Activated naive CD8-positive, alpha-beta T cell treated with anti-CD3 and anti-CD28 coated beads, Interleukin-2, amount 50 U/mL, for 16 hours (primary cell): Measurements from ENCODE around the gene ADAMTS3.

Experiments used
- DNase-seq: peaks from one replicate; pipeline ENCODE4 v3.0.0-alpha.2; 2020; ENCODE audit warnings: low read depth, low spot score

Gene ADAMTS3

DNA sequence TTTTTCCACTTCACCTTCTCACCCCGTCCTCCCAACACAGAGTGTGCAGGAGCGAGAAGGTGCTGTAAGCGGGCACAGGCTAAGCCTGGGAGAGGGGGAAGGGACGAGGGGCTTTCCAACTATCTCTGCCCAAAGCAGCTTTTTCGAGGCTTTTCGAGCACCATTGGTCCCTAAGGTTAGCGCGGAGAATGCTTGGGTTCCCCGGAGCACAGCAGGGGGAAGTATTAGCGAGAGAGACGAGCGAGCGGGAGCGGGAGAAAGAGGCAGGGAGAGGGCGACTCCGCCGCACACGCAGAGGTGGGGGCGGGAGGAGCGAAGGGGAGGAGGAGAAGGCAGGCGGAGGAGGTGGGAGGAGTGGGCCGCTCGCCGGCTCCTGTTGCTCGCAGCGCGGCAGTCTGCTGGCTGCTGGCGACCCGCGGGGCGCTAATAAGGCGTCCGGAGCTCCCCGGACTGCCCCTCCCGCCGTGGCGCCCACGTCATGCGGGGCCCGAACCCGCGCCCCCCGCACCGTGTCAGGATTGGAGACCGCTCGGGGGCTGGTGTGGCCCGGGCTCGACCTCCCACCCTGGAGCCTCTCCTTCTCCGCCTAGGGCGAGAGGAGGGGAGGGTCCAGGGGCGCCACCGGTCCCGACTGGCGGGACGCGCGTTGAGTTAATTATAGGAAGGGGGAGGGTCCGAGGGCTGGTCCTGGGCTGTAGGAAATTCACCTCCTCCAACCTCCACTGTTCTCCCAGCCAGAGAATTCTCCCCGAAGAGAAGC, at the start of gene ADAMTS3:
Gene ADAMTS3, minus strand, starts transcription at position 263 of the 760 bp plus-strand sequence. CDS start 459 bp downstream, outside the sequence.
- no peak for DNase-seq

DNA sequence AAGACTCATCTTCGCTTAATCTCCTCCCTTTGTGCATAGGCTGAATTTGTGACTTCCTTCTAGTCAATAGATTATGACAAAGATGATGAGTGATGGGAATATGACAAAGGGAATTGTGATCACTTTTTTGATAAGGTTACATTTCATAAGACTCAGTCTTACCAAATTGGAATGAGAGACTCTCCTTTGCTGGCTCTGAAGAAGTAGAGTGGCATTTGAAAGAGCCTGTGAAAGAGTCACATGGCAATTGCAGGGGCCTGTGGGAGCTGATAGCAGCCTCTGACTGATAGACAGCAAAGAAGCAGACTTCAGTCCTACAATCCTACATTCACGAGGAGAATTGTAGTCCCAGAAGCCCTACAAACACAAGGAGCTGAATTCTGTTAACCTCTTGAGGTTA, 44.9 kb upstream of the ADAMTS3 start:
- no peak for DNase-seq

DNA sequence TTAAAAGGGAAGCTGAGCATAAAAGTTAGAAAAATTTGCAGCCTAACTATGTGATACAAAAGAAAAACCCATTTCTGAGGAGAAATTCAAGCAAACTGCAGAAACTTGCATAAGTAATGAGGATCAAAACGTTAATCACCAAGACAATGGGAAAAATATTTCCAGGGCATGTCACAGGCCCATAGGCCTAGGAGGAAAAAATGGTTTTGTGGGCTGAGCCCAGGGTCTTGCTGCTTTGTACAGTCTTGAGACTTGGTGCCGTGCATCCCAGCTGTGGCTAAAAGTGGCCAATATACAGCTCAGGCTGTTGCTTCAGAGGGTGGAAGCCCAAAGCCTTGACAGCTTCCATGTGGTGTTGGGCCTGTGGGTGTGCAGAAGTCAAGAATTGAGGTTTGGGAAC, 37.7 kb upstream of the ADAMTS3 start:
- DNase-seq: no peak

DNA sequence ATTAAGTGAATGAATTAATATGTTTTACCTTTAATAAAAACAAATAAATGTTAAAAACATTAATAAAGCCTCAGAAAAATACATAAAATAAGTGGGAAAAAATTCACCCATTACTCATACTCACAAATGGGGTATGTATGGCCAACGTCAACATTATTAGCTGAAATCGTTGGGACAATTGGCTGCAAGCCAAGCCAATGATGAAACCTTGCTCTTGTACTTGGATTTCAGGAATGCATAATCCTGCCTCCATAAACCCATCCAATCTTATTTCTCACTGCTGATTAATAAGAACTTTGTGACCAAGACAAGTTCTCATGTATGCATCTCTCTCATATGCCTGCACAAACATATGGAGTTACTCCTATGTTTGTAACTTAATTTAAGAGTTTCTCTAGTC, 35.3 kb upstream of the ADAMTS3 start:
- no peak for DNase-seq

DNA sequence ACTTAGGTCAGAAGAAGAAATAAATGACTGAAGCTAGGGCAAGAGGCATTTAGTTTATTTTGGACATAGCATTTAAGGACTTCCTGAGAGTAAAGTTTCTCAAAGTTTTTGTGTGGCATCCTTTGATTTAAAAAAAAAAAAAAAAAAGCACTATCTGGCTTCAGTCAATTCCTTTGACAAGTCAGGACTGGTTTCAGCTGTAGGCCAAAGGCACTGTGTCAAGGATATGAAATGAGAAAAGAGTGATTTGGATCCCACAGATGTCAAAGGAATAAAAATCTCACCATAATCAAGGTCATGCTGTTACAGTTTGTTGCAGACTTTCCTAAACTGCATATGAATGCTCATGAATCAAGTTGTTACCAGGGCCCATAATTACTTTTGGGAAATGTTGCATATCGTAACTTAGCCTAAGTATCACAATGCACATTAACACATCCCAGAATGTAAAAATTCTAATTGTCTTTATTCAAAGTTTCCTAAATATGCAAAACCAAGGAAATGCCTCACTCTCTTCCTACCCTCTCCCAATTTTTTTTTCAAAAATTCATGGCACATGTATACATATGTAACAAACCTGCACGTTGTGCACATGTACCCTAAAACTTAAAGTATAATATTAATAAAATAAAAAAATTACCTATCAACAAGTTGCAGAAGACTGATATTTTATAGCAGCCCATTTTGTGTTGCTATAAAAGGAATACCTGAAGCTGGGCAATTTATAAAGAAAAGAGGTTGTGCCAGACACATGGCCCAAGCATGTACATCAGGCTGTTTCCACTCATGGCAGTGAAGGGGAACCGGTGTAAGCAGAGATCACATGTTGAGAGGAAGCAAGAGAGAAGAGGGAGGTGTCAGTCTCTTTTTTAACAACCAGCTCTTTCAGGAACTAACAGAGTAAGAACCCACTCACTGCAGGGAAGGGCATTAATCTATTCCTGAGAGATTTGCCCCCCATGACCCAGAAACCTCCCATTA, 33.7 kb upstream of the ADAMTS3 start:
- DNase-seq: no peak

DNA sequence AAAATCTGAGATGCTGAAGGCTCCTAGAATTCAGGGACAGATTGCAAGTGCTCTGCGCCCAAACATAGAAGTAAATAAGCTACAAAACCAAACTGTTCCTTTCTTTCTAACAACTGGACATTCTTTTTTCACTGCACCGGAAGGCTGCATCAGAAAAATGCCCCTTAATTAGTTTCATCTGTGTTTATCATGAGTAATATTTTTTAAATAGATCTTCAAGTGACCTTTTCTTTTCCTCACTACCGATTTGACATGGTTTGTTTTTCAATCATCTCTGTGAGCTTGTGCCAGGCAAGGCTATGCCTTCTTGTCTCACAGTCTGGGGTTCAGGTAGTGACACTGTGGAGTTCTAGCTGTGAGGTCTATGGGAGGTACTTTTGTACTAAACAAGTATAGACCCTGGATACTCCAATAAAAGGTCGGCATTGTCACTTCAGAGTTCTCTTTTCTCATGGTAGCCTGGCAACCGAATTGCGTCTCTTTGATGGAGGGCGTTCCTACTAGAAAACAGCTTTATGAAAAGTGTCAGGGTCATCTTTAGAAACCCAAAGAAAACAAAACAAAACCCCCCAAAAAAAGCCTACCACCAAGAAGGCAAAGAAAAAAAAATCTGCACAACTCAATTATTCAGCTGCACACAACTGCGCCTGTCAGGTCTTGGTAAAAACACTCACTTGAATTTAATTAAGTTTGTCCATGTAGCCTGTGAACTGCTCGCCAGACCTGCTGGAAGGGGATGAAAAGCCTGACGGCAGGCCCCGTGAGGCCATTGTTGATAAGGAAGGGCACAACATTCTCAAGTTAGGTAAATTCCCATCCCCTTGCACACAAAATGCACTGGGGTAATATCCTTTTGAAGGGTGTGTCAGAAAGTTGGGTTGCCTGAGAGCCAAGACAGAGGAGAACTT, 22.8 kb upstream of the ADAMTS3 start:
- no peak for DNase-seq

DNA sequence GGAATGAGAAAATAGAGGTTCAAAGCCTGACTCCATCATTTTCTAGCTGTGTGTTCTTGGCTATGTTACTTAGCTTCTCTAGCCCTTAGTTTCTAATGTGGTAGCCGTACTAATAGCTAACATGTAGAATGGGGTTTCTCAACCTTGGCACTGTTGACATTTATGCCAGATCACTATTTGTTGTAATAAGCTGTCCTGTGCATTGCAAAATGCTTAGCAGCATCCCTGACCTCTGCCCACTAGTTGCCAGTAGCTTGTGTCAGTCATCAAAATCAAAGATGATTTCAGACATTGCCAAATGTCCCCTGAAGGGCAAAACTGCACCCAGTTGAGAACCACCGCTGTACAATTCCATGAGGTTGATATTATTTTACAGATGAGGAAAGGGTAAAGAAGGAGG, 18.3 kb upstream of the ADAMTS3 start:
- DNase-seq: no peak

DNA sequence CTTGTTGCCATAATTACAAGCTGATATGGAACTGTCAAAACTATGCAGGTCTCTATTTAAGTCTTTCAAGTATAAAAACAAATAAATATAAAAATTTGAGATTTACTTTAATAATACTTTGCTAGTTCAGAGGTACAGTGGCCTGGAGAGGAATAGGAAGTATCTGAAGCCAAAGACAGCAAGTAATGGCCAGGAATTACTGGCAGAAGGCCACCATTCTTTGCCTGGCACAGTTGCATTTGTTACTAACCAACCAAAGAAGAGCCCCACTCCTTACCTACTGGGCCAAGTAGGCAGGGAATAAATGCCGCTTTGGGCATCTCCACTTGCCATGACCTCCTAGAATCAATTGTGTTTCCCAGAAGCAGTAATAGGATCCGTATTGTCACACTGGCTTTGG, 13.8 kb upstream of the ADAMTS3 start:
- no peak for DNase-seq

DNA sequence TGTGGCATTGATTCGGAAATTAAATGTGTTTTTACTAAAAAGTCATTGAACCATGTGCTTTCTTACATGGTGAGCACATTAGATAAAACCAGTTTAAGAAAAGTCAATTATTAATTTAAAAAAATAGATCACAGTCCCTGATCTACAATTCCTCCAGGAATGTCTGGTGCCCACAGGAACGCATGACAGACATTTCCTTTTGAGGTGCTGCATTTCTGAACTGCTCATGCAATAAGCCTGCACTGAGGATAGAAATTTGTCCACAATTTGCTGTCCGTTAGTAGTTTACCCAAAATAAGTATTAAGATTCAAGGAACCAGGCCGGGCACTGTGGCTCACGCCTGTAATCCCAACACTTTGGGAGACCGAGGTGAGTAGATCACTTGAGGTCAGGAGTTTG, 8.2 kb upstream of the ADAMTS3 start:
- no peak for DNase-seq

DNA sequence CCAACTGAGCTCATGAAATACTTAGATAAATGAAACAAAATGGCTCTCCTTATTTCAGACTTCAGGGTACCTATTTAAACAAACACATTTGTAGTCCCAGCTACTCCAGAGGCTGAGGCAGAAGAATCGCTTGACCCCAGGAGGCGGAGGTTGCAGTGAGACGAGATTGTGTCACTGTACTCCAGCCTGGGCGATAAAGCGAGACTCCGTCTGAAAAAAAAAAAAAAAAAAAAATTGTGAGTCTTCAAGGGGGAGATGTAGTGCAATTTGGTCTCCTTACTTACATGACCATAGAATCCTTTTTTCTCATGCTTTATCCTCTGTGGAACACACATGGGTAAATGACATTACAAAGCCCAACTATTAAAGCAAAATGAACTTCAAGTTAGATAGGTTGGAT, 2.3 kb upstream of the ADAMTS3 start:
- no peak for DNase-seq

DNA sequence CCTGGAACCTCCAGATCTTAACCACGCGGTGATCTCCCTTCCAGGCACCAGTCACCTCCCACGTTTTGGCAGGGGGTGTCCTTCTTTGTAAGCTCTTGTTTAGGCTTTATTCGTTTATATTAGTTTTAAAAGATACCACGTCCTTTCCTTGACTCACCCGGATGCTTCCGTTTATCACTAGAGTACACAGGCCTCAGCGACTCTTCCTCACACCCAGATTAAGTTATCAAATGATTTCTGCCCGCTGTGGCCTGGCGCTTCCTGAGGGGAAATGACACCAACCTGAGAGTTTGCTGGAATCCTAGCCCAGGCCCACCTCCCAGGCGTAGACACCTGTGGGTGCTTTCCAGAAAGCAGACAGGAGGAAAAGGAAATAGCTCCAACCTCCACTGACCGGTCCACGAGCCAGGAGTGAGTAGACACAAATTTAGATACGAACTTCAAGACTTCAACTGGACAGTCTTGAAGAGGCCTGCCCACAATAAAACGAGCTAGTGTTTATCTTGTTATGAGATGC, 756 bp upstream of the ADAMTS3 start:
- DNase-seq: no peak

DNA sequence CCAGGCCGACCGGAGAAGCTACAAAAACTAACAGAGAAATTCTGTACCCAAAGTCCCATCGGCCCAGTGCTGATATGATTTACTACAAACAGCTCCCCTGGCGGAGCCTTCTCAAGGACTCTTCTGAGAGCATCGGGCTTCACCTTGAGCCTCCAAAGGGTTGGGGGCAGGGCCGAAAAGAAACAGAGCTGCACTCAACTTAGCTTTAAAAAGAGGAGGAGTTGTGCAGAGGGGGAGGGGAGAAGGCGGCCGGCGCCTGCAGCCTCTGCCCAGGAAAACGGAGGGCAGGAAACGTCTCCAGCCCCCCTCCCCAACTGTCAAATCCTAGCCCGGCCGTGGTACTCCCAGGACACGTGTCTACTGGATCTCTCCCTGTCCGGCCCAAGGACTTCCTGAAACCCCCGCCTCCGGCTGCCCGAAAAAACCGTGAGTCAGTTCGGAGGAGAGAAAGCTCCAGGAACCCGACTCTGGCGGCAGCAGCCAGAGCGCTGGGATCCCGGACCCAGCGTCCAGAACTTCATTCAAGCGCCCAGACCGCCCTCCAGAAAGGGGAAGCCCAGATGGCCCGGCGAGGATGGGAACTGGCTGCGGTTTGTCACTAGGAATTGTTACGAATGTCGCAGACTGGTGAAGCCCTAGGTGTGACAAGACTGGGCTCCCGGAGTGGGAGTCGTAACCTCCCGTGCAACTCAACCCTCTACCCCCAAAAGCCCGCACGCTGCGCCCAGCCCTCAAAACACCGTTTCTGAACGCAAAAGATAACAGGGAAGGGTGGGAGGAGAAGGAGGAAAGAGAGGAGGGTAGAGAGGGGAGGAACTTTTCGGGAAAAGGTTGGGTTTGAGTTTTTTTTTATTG, 973 bp downstream of the ADAMTS3 start:
- no peak for DNase-seq

DNA sequence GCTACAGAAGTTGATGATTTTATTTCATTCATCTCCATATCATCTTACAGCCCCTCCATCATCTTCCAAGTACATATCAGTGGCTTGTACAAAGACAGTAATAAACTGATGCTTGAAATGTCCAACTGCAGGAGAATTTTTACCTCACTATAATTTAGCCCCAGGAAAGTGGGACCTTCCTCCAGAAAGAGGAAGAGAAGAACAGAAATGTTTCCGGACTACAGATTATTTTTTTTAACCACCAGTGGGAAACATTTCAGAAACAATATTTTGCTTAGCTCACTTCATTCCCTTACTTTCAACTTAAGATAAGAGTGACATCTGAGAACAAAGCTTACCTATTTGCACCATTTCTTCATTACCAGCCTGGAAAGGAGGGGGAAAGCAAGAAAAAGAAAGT, 2.0 kb downstream of the ADAMTS3 start:
- DNase-seq: no peak

DNA sequence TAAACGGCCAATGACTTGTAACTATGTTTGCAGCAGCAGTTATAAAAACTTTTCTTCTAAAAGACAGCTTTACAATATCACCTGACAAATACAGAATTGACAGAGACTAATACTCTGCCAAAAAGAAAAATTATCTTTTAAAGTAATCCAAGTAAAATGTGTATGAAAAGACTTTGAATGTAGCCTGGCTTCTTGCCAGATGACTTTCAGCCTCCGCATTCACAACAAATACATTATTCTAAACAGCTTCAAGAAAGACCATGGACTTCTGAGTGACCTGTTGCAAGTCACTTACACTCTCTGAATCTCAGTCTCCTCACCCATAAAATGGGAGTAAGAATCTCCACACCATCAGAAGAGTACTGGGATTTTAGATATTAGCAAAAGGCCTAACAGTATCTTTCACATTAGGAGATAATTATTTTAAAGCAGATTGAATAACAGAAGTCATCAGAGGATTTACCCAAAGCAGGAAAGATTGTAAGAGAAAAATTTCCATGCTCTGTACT, 2.5 kb downstream of the ADAMTS3 start:
- no peak for DNase-seq

DNA sequence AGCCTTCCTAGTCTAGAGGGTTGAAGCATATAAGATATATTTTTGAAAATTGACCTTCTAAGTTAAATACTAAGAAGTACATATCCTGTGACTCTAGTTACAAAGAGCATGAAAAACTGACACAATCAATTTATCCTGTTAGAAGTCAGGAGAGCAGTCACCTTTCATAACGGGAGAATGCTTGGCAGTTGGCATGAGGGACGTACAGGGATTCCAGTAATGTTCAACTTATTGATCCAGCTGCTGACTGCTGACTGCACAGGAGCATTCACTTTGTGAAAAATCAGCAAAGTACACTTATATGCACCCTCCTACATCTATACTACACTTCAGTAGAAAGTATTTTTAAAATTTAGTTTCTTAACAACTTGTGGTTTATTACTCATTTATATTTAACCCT, 4.2 kb downstream of the ADAMTS3 start:
- DNase-seq: no peak

DNA sequence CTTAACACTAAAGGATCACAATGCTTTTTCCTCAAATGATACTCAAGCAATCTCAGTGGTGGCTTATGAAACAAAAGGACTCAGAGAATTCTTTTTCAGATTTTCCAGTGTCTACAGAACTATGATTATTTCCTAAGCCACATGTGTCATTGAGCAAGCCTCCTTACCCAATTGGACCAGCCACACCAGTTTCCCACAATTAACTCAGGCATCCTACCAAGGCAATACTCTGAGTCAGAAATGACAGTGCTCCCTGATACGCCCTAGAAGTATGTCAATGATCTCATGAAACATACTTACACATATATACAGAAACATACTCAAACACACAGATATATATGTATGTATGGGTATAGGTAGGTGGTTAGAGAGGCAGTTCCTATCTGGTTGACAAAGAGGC, 4.8 kb downstream of the ADAMTS3 start:
- DNase-seq: no peak

DNA sequence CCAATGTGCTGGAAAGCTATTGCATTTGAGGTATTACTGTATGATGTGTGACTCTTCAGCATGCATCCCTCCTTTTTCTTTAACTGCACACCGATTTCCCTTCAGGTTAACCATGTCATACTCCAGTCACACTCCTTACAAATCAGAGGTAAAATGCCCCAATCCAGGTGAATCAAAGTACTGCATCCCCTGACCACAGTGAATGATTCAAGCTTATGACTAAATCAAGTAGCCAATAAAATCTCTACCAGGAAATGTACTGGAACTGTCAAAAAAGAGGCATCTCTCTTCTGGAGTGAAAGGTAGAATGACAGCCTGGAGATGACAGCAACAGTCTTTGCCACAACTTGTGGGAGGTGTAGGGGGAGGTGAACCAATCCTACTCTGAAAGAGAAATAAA, 10.4 kb downstream of the ADAMTS3 start:
- no peak for DNase-seq

DNA sequence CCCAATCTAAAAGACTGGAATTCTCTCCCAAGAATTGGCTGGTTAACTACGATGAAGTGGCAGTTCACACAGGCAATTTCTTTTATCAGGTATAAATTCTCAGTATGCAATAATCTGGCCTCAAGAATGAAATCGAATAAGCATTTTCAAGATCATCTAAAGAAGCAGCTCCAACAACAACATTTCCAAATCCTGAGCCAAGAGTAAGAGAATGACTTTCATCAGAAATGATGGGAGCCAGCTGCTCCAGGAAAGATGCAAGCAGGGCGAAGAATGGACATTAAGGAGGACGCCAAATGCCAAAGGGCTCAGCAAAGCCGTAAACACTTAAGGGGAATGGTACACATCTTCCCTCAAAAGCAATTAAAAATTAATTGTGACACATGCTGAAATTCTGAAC, 12.0 kb downstream of the ADAMTS3 start:
- no peak for DNase-seq

DNA sequence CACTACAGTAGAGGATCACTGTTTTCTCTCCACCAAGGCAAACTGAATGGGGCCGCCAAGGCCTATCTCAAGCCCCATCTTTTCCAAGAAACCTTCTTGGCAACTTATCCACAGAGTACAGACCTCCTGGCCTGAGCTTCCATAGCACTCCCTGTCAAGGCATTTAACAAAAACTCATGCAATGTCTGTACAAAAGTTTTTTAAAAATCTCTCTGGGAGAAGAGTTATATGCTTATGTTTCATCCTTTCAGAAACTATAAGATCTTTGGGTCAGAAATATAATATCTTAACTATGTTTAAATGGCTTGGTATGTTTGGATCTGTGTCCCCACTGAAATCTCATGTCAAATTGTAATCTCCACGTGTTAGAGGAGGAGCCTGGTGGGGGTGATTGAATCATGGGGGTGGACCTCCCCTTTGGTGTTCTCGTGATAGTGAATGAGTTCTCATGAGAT, 13.6 kb downstream of the ADAMTS3 start:
- no peak for DNase-seq
